CD4-positive, alpha-beta T cell treated with Interferon alpha-2 for 1 hour (primary cell): ENCODE measurements around the gene KIF2C.
"Not testable (repeated sequence)": the region's sequence is repeated elsewhere in the genome, so short reads cannot be mapped to it uniquely, and the experiment has no call there.

Experiments
- DNase-seq, 2 donors: peaks; one replicate each; pipeline ENCODE4 v3.0.0-alpha.2; 2020 to 2022

Gene KIF2C

GRCh38 chr1:44798481-44799365, 59.1 kb downstream of the KIF2C start:
- no peak for DNase-seq

GRCh38 chr1:44799770-44800584, 60.3 kb downstream of the KIF2C start, which contains the start of gene PLK3:
Gene PLK3, plus strand, starts transcription at chr1:44800377. Its CDS starts 87 bp downstream, at chr1:44800464.
- peak; percentile 99 for DNase-seq

GRCh38 chr1:44801491-44802305, 62.1 kb downstream of the KIF2C start:
- peak in 1 of 2 donors; percentile 59 for DNase-seq

GRCh38 chr1:44802306-44803061, 62.8 kb downstream of the KIF2C start:
- DNase-seq, result no peak

- no peak for DNase-seq
Measured at GRCh38 chr1:44803062-44803311, 63.4 kb downstream of the KIF2C start.

- no peak for DNase-seq
Measured at GRCh38 chr1:44803312-44804095, 63.9 kb downstream of the KIF2C start.

GRCh38 chr1:44805311-44806024, 65.8 kb downstream of the KIF2C start:
- peak in 1 of 2 donors; percentile 43 for DNase-seq

- no peak for DNase-seq
Measured at GRCh38 chr1:44806025-44806703, 66.5 kb downstream of the KIF2C start.

GRCh38 chr1:44806704-44807363, 67.2 kb downstream of the KIF2C start, which contains the start of gene DYNLT4:
Gene DYNLT4, minus strand, starts transcription at chr1:44807351. Its CDS starts 683 bp downstream, at chr1:44806668.
- peak in 1 of 2 donors; percentile 30 for DNase-seq

GRCh38 chr1:44807364-44808062, 67.9 kb downstream of the KIF2C start:
- DNase-seq, result peak; percentile 92 to 93

- DNase-seq, result peak in 1 of 2 donors; percentile 83
Measured at GRCh38 chr1:44808063-44808937, 68.7 kb downstream of the KIF2C start, which contains the start of gene BTBD19. Gene BTBD19, plus strand, starts transcription at chr1:44808523. Its CDS starts 298 bp downstream, at chr1:44808821.

GRCh38 chr1:44808938-44809917, 69.6 kb downstream of the KIF2C start:
- DNase-seq, result peak; percentile 88 to 91

GRCh38 chr1:44810101-44810761, 70.6 kb downstream of the KIF2C start:
- peak; percentile 33 to 59 for DNase-seq

- DNase-seq, result not testable (repeated sequence)
Measured at GRCh38 chr1:44810762-44811105, 71.1 kb downstream of the KIF2C start.

GRCh38 chr1:44811234-44811633, 71.6 kb downstream of the KIF2C start:
- DNase-seq, result no peak
